ENCODE results near the gene GAL3ST2. TPM values are rescaled to one million over a fixed set of nuclear protein-coding genes. Genes with fewer than 3 reads are reported as not detected.

The GAL3ST2 gene
- total RNA-seq: 1 to 10 TPM in 1 of 4 donors, not detected in 3; 2.7 TPM

DNA sequence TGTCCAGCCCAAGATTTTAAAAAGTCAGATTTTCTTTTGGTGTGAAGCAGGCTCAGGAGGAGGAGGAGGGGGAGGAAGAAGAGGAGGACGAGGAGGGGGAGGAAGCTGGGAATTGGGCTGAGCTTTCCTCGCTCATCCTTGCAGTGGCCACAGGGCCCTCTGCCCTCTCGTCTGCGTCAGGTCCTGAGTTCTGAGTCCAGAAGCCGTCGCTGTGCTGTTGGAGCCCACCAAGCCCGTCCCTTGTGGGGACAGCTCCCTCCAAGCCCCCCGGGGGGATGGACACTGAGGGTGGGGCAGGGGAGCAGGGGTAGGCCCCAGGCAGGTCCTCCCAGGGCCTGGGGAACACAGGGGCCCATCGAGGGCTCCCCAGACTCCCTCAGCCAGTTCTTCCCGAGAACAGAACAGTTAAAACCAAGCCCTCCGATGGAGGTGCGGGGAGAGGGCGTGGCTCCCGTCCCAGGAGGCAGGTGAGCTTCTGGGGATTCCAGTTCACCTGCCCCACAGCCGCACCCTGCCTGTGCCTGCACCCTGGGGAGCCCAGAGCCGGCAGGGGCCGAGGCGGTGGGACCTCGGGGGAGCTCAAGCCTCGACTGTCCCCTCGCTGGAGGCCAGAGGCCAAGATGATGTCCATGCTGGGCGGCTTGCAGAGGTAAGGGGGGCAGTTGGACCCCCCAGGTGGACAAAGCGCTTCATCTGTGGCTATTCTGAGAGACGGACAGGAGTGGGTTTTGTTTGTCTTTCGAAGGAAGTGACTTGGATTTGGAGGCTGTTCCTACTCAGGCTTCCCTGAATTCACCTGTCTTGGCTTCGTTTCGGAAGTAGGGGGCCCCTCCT is at the start of gene GAL3ST2:
TSS of gene GAL3ST2 (plus strand) at position 487 of the 834 bp plus-strand sequence. CDS start at position 621, 134 bp downstream.
- Histone ChIP-seq H3K9me3 (no peaks in the 10 kb centered on the region), H3K27me3 (peaks cover 0 to 62% (median 7%) of the 10 kb centered on the region in 4 donors), H3K4me1 (peaks cover 0 to 9% (median 4%) of the 10 kb centered on the region in 4 donors), H3K27ac (replicated peaks in 1 of 4) (no peak within 1 kb of the TSS), H3K36me3 (no peaks in the 10 kb centered on the region), H3K4me3 (no peak within 1 kb of the TSS)
- no peak for DNase-seq (ENCODE audit: extremely low spot score)
- WGBS: 83% methylated on average over 22 of the region's 27 CpGs
- TF ChIP-seq POLR2A (IDR thresholded peaks at IDR 0.05; ENCODE audit: low read depth) (no peak), EP300 (IDR thresholded peaks at IDR 0.05) (no peak), CTCF (IDR thresholded peaks at IDR 0.05) (no peak), POLR2AphosphoS5 (IDR thresholded peaks at IDR 0.05) (no peak)
- intact Hi-C loops (cut with DNase I): no loop called here

DNA sequence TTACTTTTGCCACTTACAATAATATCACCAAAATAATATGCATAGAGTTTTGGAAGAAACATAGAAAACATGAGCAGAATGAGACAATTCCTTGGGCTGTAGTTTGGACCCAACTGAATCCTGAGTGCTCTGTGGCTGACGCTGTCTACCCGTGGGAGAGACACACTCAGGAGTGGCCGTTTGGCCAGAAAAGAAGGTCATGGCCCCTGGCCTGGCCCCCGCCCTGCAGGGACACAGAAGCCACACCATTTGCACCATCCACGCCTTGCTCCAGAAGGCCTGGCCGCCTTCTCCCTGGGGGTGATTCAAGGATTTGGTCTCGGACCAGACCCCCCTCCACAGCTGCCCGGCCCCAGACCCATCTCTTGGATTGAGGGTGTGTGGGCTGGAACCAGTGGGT is 48.6 kb upstream of the GAL3ST2 start:
- Histone ChIP-seq H3K4me1 (peaks cover 0 to 4% (median 0%) of the 10 kb centered on the region in 4 donors), H3K27me3 (no peaks in the 10 kb centered on the region), H3K27ac (replicated peaks in 1 of 4) (peak overlapping the region in 2 of 4 donors; percentile 26 to 33), H3K9me3 (no peaks in the 10 kb centered on the region), H3K36me3 (peaks cover 3 to 48% (median 27%) of the 10 kb centered on the region in 4 donors), H3K4me3 (no peak overlapping the region)
- TF ChIP-seq POLR2AphosphoS5 (IDR thresholded peaks at IDR 0.05): no peak
- no peak for TF ChIP-seq EP300 (IDR thresholded peaks at IDR 0.05)
- no peak for TF ChIP-seq POLR2A (IDR thresholded peaks at IDR 0.05; ENCODE audit: low read depth)
- TF ChIP-seq CTCF (IDR thresholded peaks at IDR 0.05): no peak
- 76% methylated on average over 8 of the region's 8 CpGs for WGBS
- DNase-seq (ENCODE audit: extremely low spot score): no peak
- intact Hi-C loops (cut with DNase I): no loop called here

GRCh38 chr2:241728627-241729026 is 48.0 kb upstream of the GAL3ST2 start:
- TF ChIP-seq CTCF (IDR thresholded peaks at IDR 0.05) (no peak), POLR2AphosphoS5 (IDR thresholded peaks at IDR 0.05) (no peak), EP300 (IDR thresholded peaks at IDR 0.05) (no peak), POLR2A (IDR thresholded peaks at IDR 0.05; ENCODE audit: low read depth) (no peak)
- Histone ChIP-seq H3K4me1 (peaks cover under 1 to 5% (median 3%) of the 10 kb centered on the region in 4 donors), H3K4me3 (no peak overlapping the region), H3K36me3 (peaks cover 0 to 42% (median 21%) of the 10 kb centered on the region in 4 donors), H3K27me3 (no peaks in the 10 kb centered on the region), H3K9me3 (no peaks in the 10 kb centered on the region), H3K27ac (replicated peaks in 1 of 4) (peak overlapping the region in 2 of 4 donors; percentile 26 to 33)
- no CpG with 5 or more reads among the region's 19 CpGs for WGBS
- DNase-seq (ENCODE audit: extremely low spot score): no peak
- intact Hi-C loops (cut with DNase I): no loop called here

GRCh38 chr2:241729868-241730267 is 46.8 kb upstream of the GAL3ST2 start:
- no peak overlapping the region for H3K27ac ChIP-seq (replicated peaks in 1 of 4)
- intact Hi-C loops (cut with DNase I): loop anchor here (10.0 kb wide), 1 partner anchor 155 kb away; no protein-coding TSS in a partner anchor
- no peaks in the 10 kb centered on the region for H3K27me3 ChIP-seq
- 94% methylated on average over 5 of the region's 6 CpGs for WGBS
- TF ChIP-seq POLR2AphosphoS5 (IDR thresholded peaks at IDR 0.05) (no peak), POLR2A (IDR thresholded peaks at IDR 0.05; ENCODE audit: low read depth) (no peak), CTCF (IDR thresholded peaks at IDR 0.05) (no peak), EP300 (IDR thresholded peaks at IDR 0.05) (no peak)
- no peaks in the 10 kb centered on the region for H3K9me3 ChIP-seq
- no peak for DNase-seq (ENCODE audit: extremely low spot score)
- H3K36me3 ChIP-seq: peaks cover 0 to 30% (median 10%) of the 10 kb centered on the region in 4 donors
- H3K4me3 ChIP-seq: no peak overlapping the region
- H3K4me1 ChIP-seq: peaks cover 8 to 12% (median 9%) of the 10 kb centered on the region in 4 donors
